ENCODE results near the gene SLC35F5. TPM values are rescaled to one million over a fixed set of nuclear protein-coding genes. Genes with fewer than 3 reads are reported as not detected.

SLC35F5 gene
- total and polyA plus RNA-seq, 2 experiments from 2014 or later: 10.9 to 30.5 TPM

- DNase-seq (ENCODE audit: low spot score): peak; percentile 1
These were observed 756 bp upstream of the SLC35F5 start for GRCh38 chr2:113757138-113757657.

GRCh38 chr2:113755835-113756354 lies 547 bp downstream of the SLC35F5 start:
- H2AFZ ChIP-seq: peak overlapping the region; percentile 96
- H3K27me3 ChIP-seq (ENCODE audit: insufficient read depth): peaks cover 4% of the 10 kb centered on the region; the same call in 1 of the 2 replicates
- peak overlapping the region; percentile 59; the same call in 1 of the 2 replicates for H3K27ac ChIP-seq (ENCODE audit: low read depth)
- no peaks in the 10 kb centered on the region for H3K36me3 ChIP-seq (ENCODE audit: insufficient read depth)
- H3K9me2 ChIP-seq (ENCODE audit: insufficient read depth): no peaks in the 10 kb centered on the region
- peak overlapping the region; percentile 92 for H3K4me2 ChIP-seq
- H3K4me3 ChIP-seq: peak overlapping the region; percentile 97
- Mint-ChIP-seq H3K36me3 (ENCODE audit: low read depth) (peaks cover 4% of the 10 kb centered on the region; the same call in 1 of the 3 replicates), H3K27ac (no peak overlapping the region), H3K27me3 (ENCODE audit: insufficient read depth, low read depth, poor library complexity) (peaks cover 5% of the 10 kb centered on the region), H3K4me3 (peak overlapping the region; percentile 93), H3K9me3 (peaks cover 2% of the 10 kb centered on the region; the same call in 1 of the 3 replicates), H3K4me1 (peaks cover 7% of the 10 kb centered on the region; the same call in 2 of the 3 replicates)
- no peaks in the 10 kb centered on the region; the same call in 1 of the 2 replicates for H3K4me1 ChIP-seq (ENCODE audit: insufficient read depth)
- DNase-seq (ENCODE audit: low spot score) (peak; percentile 59), ATAC-seq (peak; percentile 81)
- no peaks in the 10 kb centered on the region; the same call in 1 of the 2 replicates for H4K20me1 ChIP-seq (replicated peaks; ENCODE audit: insufficient read depth)
- no peak for TF ChIP-seq ETS1 (IDR thresholded peaks at IDR 0.05)
- TF ChIP-seq POLR2AphosphoS5 (IDR thresholded peaks at IDR 0.05; ENCODE audit: low read depth): no peak
- no peaks in the 10 kb centered on the region for H3F3A ChIP-seq (replicated peaks; ENCODE audit: low read depth)
- peaks cover 18% of the 10 kb centered on the region for H3K79me2 ChIP-seq (replicated peaks; ENCODE audit: insufficient read depth)

More at GRCh38 chr2:113757138-113757657, 756 bp upstream of the SLC35F5 start:
- Mint-ChIP-seq H3K27ac (peak overlapping the region; percentile 98), H3K4me1 (peaks cover 11% of the 10 kb centered on the region; the same call in 2 of the 3 replicates), H3K27me3 (ENCODE audit: insufficient read depth, low read depth, poor library complexity) (peaks cover 5% of the 10 kb centered on the region), H3K4me3 (peak overlapping the region; percentile 93), H3K9me3 (peaks cover 6% of the 10 kb centered on the region; the same call in 1 of the 3 replicates), H3K36me3 (ENCODE audit: low read depth) (peaks cover 8% of the 10 kb centered on the region; the same call in 1 of the 3 replicates)
- Histone ChIP-seq H3K79me2 (replicated peaks; ENCODE audit: insufficient read depth) (peaks cover 18% of the 10 kb centered on the region), H2AFZ (peak overlapping the region; percentile 86; the same call in 1 of the 2 replicates), H3F3A (replicated peaks; ENCODE audit: low read depth) (no peaks in the 10 kb centered on the region), H3K4me3 (peak overlapping the region; percentile 97), H3K36me3 (ENCODE audit: insufficient read depth) (no peaks in the 10 kb centered on the region), H3K9me2 (ENCODE audit: insufficient read depth) (no peaks in the 10 kb centered on the region), H3K27ac (ENCODE audit: low read depth) (peak overlapping the region; percentile 87), H3K27me3 (ENCODE audit: insufficient read depth) (peaks cover 4% of the 10 kb centered on the region; the same call in 1 of the 2 replicates), H3K4me1 (ENCODE audit: insufficient read depth) (no peaks in the 10 kb centered on the region; the same call in 1 of the 2 replicates), H4K20me1 (replicated peaks; ENCODE audit: insufficient read depth) (no peaks in the 10 kb centered on the region; the same call in 1 of the 2 replicates), H3K4me2 (peak overlapping the region; percentile 92)
- ATAC-seq: no peak; the same call in 2 of the 3 replicates
- TF ChIP-seq EZH2 (IDR thresholded peaks at IDR 0.05; ENCODE audit: low read depth, unreplicated experiment): no peak

- H3K27me3 Mint-ChIP-seq (ENCODE audit: insufficient read depth, low read depth, poor library complexity): peaks cover 5% of the 10 kb centered on the region
- peaks cover 2% of the 10 kb centered on the region; the same call in 1 of the 3 replicates for H3K9me3 Mint-ChIP-seq
- Histone ChIP-seq H3F3A (replicated peaks; ENCODE audit: low read depth) (no peaks in the 10 kb centered on the region), H3K4me1 (ENCODE audit: insufficient read depth) (no peaks in the 10 kb centered on the region; the same call in 1 of the 2 replicates), H3K27ac (ENCODE audit: low read depth) (no peak overlapping the region), H3K4me3 (peak overlapping the region; percentile 97), H3K9me2 (ENCODE audit: insufficient read depth) (no peaks in the 10 kb centered on the region), H4K20me1 (replicated peaks; ENCODE audit: insufficient read depth) (no peaks in the 10 kb centered on the region; the same call in 1 of the 2 replicates), H2AFZ (peak overlapping the region; percentile 96; the same call in 1 of the 2 replicates), H3K79me2 (replicated peaks; ENCODE audit: insufficient read depth) (peaks cover 18% of the 10 kb centered on the region), H3K36me3 (ENCODE audit: insufficient read depth) (no peaks in the 10 kb centered on the region), H3K27me3 (ENCODE audit: insufficient read depth) (peaks cover 4% of the 10 kb centered on the region; the same call in 1 of the 2 replicates), H3K4me2 (peak overlapping the region; percentile 92)
- peaks cover 7% of the 10 kb centered on the region; the same call in 2 of the 3 replicates for H3K4me1 Mint-ChIP-seq
- peak overlapping the region; percentile 93 for H3K4me3 Mint-ChIP-seq
- peaks cover 7% of the 10 kb centered on the region; the same call in 2 of the 3 replicates for H3K36me3 Mint-ChIP-seq (ENCODE audit: low read depth)
- no peak overlapping the region for H3K27ac Mint-ChIP-seq
- peak; percentile 3 for DNase-seq (ENCODE audit: low spot score)
- peak; percentile 4; the same call in 2 of the 3 replicates for ATAC-seq
- TF ChIP-seq ZNF331 (CRISPR knock-in tag; IDR thresholded peaks at IDR 0.05; ENCODE audit: low read depth) (no peak), ETS1 (IDR thresholded peaks at IDR 0.05) (no peak), REST (IDR thresholded peaks at IDR 0.05; ENCODE audit: unreplicated experiment) (no peak), JUNB (IDR thresholded peaks at IDR 0.05; ENCODE audit: unreplicated experiment) (no peak), EZH2 (IDR thresholded peaks at IDR 0.05; ENCODE audit: low read depth, unreplicated experiment) (no peak), CTCF (conservative IDR thresholded peaks at IDR 0.05; ENCODE audit: low read depth in 2 of 2) (no peak)
These were observed 1.2 kb downstream of the SLC35F5 start for GRCh38 chr2:113755035-113755834.

Data from GM23338 (cell line).